Heart left ventricle (tissue), 13 donors: ENCODE data around the gene ST3GAL5.

Experiments
- CTCF ChIP-seq, 12 donors: fragments of 200-600 bp; sonication (generic) in 4 of 12; IDR thresholded peaks; one replicate each; pipeline versions ENCODE4 v1.5.0 to v1.8.0; 2018 to 2022; ENCODE audit warnings: antibody characterized with exemption in 12 of 12, mild to moderate bottlenecking in 5 of 12
- POLR2A ChIP-seq, 2 donors: fragments of 450-650 bp; IDR thresholded peaks; one replicate each; pipeline ENCODE4 v1.6.1; 2017; ENCODE audit warnings: antibody characterized with exemption in 2 of 2, mild to moderate bottlenecking in 2 of 2, moderate library complexity in 2 of 2
- donor health status: ischemic (EF 13 %, LVEDD 7.1; RV severe dilation, severe dysfunction).
- donor health status: DM: no; HTN: yes; CAD: no.
- donor health status: DM: no; HTN: no; CAD: no.
- donor health status: ischemic (EF 25% LVEDD 6.9; RV normal size, moderate dysfunction).
- donor health status: ischemic (EF 25% LVEDD 5.7; RV mildly dilated, moderate dysfunction).
- donor health status: ischemic (EF 35%, LVEDD 5.7; RV mildly dilated, moderate dysfunction).
- donor health status: nonischemic (EF 11% LVEDD 7.7; RV severe dilation, severe dysfunction).
- donor health status: DM: yes; HTN: yes; CAD: no.
- donor health status: PGD.
- donor health status: ischemic (EF 29% LVEDD 5.4; RV normal size, mild dysfunction).
- donor health status: nonischemic (EF 23%, LVEDD 6.1; RV moderate dilation, normal function).

- TF ChIP-seq CTCF (IDR thresholded peaks at IDR 0.05) (no peak), POLR2A (IDR thresholded peaks at IDR 0.05) (no peak)
These were observed 95.2 kb downstream of the ST3GAL5 start for GRCh38 chr2:85793584-85793983.
